Trophoblast cell (in vitro differentiated cells and primary cell): Measurements from ENCODE around the gene GTF2A2.
A peak's percentile ranks its signal among the peaks of the same experiment; 100 is the strongest.

Experiments used
- DNase-seq, 2 donors: peaks; one replicate each; pipeline ENCODE4 v3.0.0-alpha.2; 2016
- H2AFZ ChIP-seq: 2 replicates; pipeline ENCODE4 v1.6.1; 2013; ENCODE audit warnings: low read length, moderate library complexity, mild to moderate bottlenecking; ENCODE audit not compliant: insufficient read depth, poor library complexity
- H2AK5ac ChIP-seq: 2 replicates; pipeline ENCODE4 v1.6.1; 2013; ENCODE audit warnings: mild to moderate bottlenecking, low read length
- H2BK120ac ChIP-seq: 2 replicates; pipeline ENCODE4 v1.6.1; 2013; ENCODE audit warnings: low read length, mild to moderate bottlenecking, moderate library complexity; ENCODE audit not compliant: insufficient read depth, poor library complexity
- H2BK12ac ChIP-seq: 2 replicates; pipeline ENCODE4 v1.6.1; 2013; ENCODE audit warnings: mild to moderate bottlenecking, low read length, moderate library complexity
- H2BK5ac ChIP-seq: 2 replicates; pipeline ENCODE4 v1.6.1; 2013; ENCODE audit warnings: low read length, low read depth, moderate library complexity, mild to moderate bottlenecking; ENCODE audit not compliant: poor library complexity
- H3K14ac ChIP-seq: 2 replicates; pipeline ENCODE4 v1.6.1; 2013; ENCODE audit warnings: mild to moderate bottlenecking, low read length
- H3K18ac ChIP-seq: 2 replicates; pipeline ENCODE4 v1.6.1; 2013; ENCODE audit warnings: mild to moderate bottlenecking, low read length
- H3K23ac ChIP-seq: 2 replicates; pipeline ENCODE4 v1.6.1; 2013; ENCODE audit warnings: low read length
- H3K27ac ChIP-seq: 2 replicates; pipeline ENCODE4 v1.5.1; 2013; ENCODE audit warnings: low read depth, mild to moderate bottlenecking, inconsistent platforms, low read length, moderate library complexity
- H3K27me3 ChIP-seq: 2 replicates; pipeline ENCODE4 v1.6.1; 2013; ENCODE audit warnings: inconsistent platforms, mild to moderate bottlenecking, low read length, moderate library complexity; ENCODE audit not compliant: insufficient read depth
- H3K36me3 ChIP-seq, 2 experiments: 1 replicate in 1 of 2; 2 replicates in 1 of 2; pipeline ENCODE4 v1.6.1; 2013; ENCODE audit warnings: low read length in 2 of 2, mild to moderate bottlenecking in 2 of 2, moderate library complexity in 1 of 2; ENCODE audit not compliant: insufficient read depth in 2 of 2, control insufficient read depth in 1 of 2
- H3K4ac ChIP-seq: 2 replicates; pipeline ENCODE4 v1.6.1; 2013; ENCODE audit warnings: low read depth, mild to moderate bottlenecking, low read length, moderate library complexity
- H3K4me1 ChIP-seq, 2 experiments: 1 replicate in 1 of 2; 2 replicates in 1 of 2; pipeline ENCODE4 v1.6.1; 2013; ENCODE audit warnings: low read length in 2 of 2, mild to moderate bottlenecking in 2 of 2, moderate library complexity in 1 of 2; ENCODE audit not compliant: insufficient read depth in 2 of 2, control insufficient read depth in 1 of 2
- H3K4me2 ChIP-seq: 2 replicates; pipeline ENCODE4 v1.6.1; 2013; ENCODE audit warnings: inconsistent platforms, mild to moderate bottlenecking, low read length, moderate library complexity
- H3K4me3 ChIP-seq: 2 replicates; pipeline ENCODE4 v1.5.1; 2013; ENCODE audit warnings: mild to moderate bottlenecking, low read depth, low read length, inconsistent platforms
- H3K79me1 ChIP-seq: one replicate; pipeline ENCODE4 v1.6.1; 2013; ENCODE audit warnings: low read length
- H3K79me2 ChIP-seq: 2 replicates; pipeline ENCODE4 v1.6.1; 2013; ENCODE audit warnings: low read length, mild to moderate bottlenecking; ENCODE audit not compliant: control insufficient read depth, insufficient read depth, poor library complexity
- H3K9ac ChIP-seq: 2 replicates; pipeline ENCODE4 v1.6.1; 2013; ENCODE audit warnings: mild to moderate bottlenecking, low read length
- H3K9me3 ChIP-seq: 2 replicates; pipeline ENCODE4 v1.6.1; 2013; ENCODE audit warnings: low read depth, mild to moderate bottlenecking, control low read depth, inconsistent platforms, low read length; ENCODE audit not compliant: insufficient read depth
- H4K12ac ChIP-seq: 2 replicates; pipeline ENCODE4 v1.6.1; 2013; ENCODE audit warnings: low read depth, mild to moderate bottlenecking, low read length, moderate library complexity
- H4K8ac ChIP-seq: 2 replicates; pipeline ENCODE4 v1.6.1; 2013; ENCODE audit warnings: low read depth, mild to moderate bottlenecking, low read length, moderate library complexity
- H4K91ac ChIP-seq: one replicate; pipeline ENCODE4 v1.6.1; 2013; ENCODE audit warnings: low read depth, mild to moderate bottlenecking, low read length, moderate library complexity
- WGBS: extraction: QIAGEN DNeasy Blood & Tissue Kit; methylation state at CpG from one replicate; pipeline ENCODE4 v1.1.7; 2013; ENCODE audit warnings: missing lambda C conversion rate; ENCODE audit not compliant: insufficient read length, insufficient coverage; ENCODE audit errors: extremely low coverage; 5-methylcytosine and 5-hydroxymethylcytosine counted together

The GTF2A2 gene

DNA sequence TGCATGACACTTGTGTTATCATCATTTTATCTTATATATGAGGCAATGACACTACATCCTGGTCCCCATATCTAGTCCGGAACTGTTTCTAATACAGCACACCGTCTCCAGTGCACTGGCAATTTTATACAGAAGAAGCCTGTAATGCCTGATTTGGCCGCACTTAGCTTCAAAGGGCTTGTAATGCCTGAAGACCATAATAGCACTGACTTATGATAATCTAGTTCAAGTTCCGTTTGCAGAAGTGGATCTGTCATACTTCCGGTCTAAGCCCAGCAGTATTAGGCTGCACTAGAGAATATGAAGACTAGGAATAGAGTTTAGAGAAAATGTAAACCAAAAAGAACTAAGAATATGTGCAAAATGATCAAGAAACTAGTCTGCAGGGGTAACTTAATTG, 30.5 kb upstream of the GTF2A2 start:
- Histone ChIP-seq H2BK120ac (no peak overlapping the region), H2AFZ (no peak overlapping the region), H3K9ac (no peak overlapping the region), H4K91ac (no peak overlapping the region), H4K8ac (no peak overlapping the region), H3K14ac (no peak overlapping the region), H3K4ac (peak overlapping the region; percentile 91), H2BK5ac (no peak overlapping the region), H3K18ac (no peak overlapping the region), H4K12ac (no peak overlapping the region), H3K27ac (no peak overlapping the region), H3K27me3 (no peaks in the 10 kb centered on the region), H3K79me1 (peaks cover 10% of the 10 kb centered on the region), H3K23ac (no peak overlapping the region), H3K4me2 (peak overlapping the region; percentile 68), H3K9me3 (no peaks in the 10 kb centered on the region), H3K79me2 (peaks cover 12% of the 10 kb centered on the region), H3K4me3 (no peak overlapping the region), H3K4me1 (peaks cover 2 to 5% of the 10 kb centered on the region in 2 experiments), H3K36me3 (peaks cover 0 to 7% of the 10 kb centered on the region in 2 experiments), H2BK12ac (no peak overlapping the region), H2AK5ac (no peak overlapping the region)
- WGBS = no CpG with 5 or more reads among the region's 5 CpGs
- peak; percentile 36 to 57 for DNase-seq

DNA sequence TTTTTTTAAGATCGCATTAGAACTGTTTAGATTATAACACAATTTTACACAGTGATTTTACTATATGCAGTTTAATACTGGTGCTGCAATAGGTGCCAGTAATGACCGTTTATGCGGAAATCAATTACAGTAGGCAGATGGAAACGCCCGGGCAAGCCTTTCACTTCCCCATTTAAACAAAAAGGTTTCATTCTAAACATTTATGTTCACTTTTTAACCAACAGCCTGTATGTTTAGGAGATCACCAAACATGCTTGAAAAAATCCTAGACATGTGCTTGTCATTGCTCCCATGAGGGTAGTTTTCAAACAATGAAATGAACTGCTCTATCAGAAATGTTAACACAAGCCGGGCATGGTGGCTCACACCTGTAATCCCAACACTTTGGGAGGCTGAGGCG, 29.1 kb upstream of the GTF2A2 start:
- no peaks in the 10 kb centered on the region for H3K27me3 ChIP-seq
- H3K4ac ChIP-seq = peak overlapping the region; percentile 43
- H2BK120ac ChIP-seq = no peak overlapping the region
- no peak overlapping the region for H3K4me2 ChIP-seq
- H2AK5ac ChIP-seq = no peak overlapping the region
- H4K8ac ChIP-seq = no peak overlapping the region
- no CpG with 5 or more reads among the region's 7 CpGs for WGBS
- H3K9ac ChIP-seq = no peak overlapping the region
- peaks cover 12% of the 10 kb centered on the region for H3K79me2 ChIP-seq
- no peak overlapping the region for H3K23ac ChIP-seq
- H2BK5ac ChIP-seq = no peak overlapping the region
- no peak overlapping the region for H2AFZ ChIP-seq
- H4K91ac ChIP-seq = no peak overlapping the region
- H2BK12ac ChIP-seq = no peak overlapping the region
- no peak overlapping the region for H3K4me3 ChIP-seq
- no peak overlapping the region for H3K27ac ChIP-seq
- peaks cover 6 to 11% of the 10 kb centered on the region in 2 experiments for H3K36me3 ChIP-seq
- no peak overlapping the region for H3K14ac ChIP-seq
- H3K4me1 ChIP-seq = peaks cover 2 to 5% of the 10 kb centered on the region in 2 experiments
- H3K18ac ChIP-seq = no peak overlapping the region
- DNase-seq = peak; percentile 20 to 76
- H3K9me3 ChIP-seq = no peaks in the 10 kb centered on the region
- H4K12ac ChIP-seq = no peak overlapping the region
- H3K79me1 ChIP-seq = peaks cover 10% of the 10 kb centered on the region

DNA sequence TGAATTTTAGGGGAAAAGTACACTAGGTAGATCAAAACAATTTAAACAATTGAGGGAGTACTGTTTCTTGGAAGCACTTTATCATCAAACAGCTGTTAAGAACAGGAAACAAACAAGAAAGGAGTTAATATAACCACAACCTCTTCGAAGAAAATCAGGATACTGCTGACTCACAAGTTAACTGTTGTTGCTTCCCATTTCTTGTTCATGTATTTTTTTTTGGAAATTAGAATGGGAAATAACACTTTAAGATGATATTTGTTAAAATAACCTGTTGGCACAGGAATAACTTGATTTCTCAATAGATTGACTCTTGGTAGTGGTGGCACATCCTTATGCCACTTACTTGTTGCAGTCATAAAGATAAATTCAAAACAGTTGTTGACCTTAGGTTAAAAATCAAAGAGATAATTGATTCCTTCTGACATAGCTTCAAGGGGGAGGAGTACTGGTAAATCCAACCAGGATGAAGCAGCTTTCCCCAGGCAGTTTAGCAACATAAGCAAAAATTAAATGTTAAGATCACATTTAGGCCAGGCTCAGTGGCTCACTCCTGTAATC, 28.5 kb upstream of the GTF2A2 start:
- Histone ChIP-seq H3K4ac (peak overlapping the region; percentile 43), H2BK5ac (no peak overlapping the region), H2BK120ac (no peak overlapping the region), H3K4me1 (peaks cover 2 to 5% of the 10 kb centered on the region in 2 experiments), H4K8ac (no peak overlapping the region), H3K4me3 (no peak overlapping the region), H3K27ac (no peak overlapping the region), H3K79me2 (peaks cover 12% of the 10 kb centered on the region), H2AK5ac (no peak overlapping the region), H2BK12ac (no peak overlapping the region), H3K79me1 (peaks cover 10% of the 10 kb centered on the region), H3K9me3 (no peaks in the 10 kb centered on the region), H3K36me3 (peaks cover 11 to 15% of the 10 kb centered on the region in 2 experiments), H3K18ac (no peak overlapping the region), H3K4me2 (no peak overlapping the region), H3K27me3 (no peaks in the 10 kb centered on the region), H3K14ac (no peak overlapping the region), H3K9ac (no peak overlapping the region), H3K23ac (no peak overlapping the region), H4K91ac (no peak overlapping the region), H4K12ac (no peak overlapping the region), H2AFZ (no peak overlapping the region)
- DNase-seq = no peak
- no CpG with 5 or more reads among the region's 1 CpG for WGBS

DNA sequence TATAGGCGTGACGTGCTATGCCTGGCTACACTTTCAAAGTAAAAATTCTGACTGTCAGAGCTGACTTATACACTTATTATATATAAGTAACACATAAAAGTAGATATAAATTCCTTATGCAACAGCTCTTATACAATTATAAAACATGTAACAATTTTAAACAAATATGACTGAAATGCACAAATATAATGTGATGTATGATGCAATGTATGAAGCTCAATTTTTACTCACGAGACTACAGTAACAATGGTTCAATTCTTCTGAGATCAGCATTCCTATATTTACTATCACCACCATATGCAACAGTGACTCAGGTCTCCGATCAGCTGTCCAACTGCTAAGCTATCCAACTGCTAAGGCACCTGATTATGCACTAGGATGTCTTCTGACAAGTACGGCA, 23.6 kb upstream of the GTF2A2 start:
- peaks cover 3% of the 10 kb centered on the region for H3K79me2 ChIP-seq
- no peaks in the 10 kb centered on the region for H3K9me3 ChIP-seq
- H3K18ac ChIP-seq = no peak overlapping the region
- no peak overlapping the region for H4K8ac ChIP-seq
- H4K12ac ChIP-seq = no peak overlapping the region
- no peak for DNase-seq
- no peak overlapping the region for H2AK5ac ChIP-seq
- H3K4ac ChIP-seq = no peak overlapping the region
- no peak overlapping the region for H3K23ac ChIP-seq
- no peak overlapping the region for H4K91ac ChIP-seq
- no peak overlapping the region for H3K14ac ChIP-seq
- no peak overlapping the region for H3K4me2 ChIP-seq
- H3K9ac ChIP-seq = no peak overlapping the region
- no peak overlapping the region for H3K27ac ChIP-seq
- no peak overlapping the region for H3K4me3 ChIP-seq
- no peak overlapping the region for H2BK12ac ChIP-seq
- no CpG with 5 or more reads among the region's 5 CpGs for WGBS
- no peak overlapping the region for H2AFZ ChIP-seq
- peaks cover 22 to 32% of the 10 kb centered on the region in 2 experiments for H3K36me3 ChIP-seq
- no peaks in the 10 kb centered on the region for H3K4me1 ChIP-seq
- no peak overlapping the region for H2BK5ac ChIP-seq
- H2BK120ac ChIP-seq = no peak overlapping the region
- no peaks in the 10 kb centered on the region for H3K79me1 ChIP-seq
- H3K27me3 ChIP-seq = no peaks in the 10 kb centered on the region
